H9 (cell line): ENCODE data around the gene JPT2. TPM values are rescaled to one million over a fixed set of nuclear protein-coding genes. Genes with fewer than 3 reads are reported as not detected.

Experiments used
- DNase-seq: peaks from one replicate; pipeline ENCODE4 v3.0.0-alpha.2; 2017
- H2AFZ ChIP-seq: one replicate; pipeline ENCODE4 v1.6.1; 2013; ENCODE audit warnings: mild to moderate bottlenecking, low read length, control low read depth, moderate library complexity
- H2AK5ac ChIP-seq: 2 replicates; pipeline ENCODE4 v1.6.1; 2013; ENCODE audit warnings: low read length, control low read depth, mixed read lengths; ENCODE audit not compliant: insufficient read length
- H2BK120ac ChIP-seq: one replicate; pipeline ENCODE4 v1.6.1; 2013; ENCODE audit warnings: low read depth, mild to moderate bottlenecking, low read length, control low read depth, inconsistent platforms; ENCODE audit not compliant: poor library complexity, severe bottlenecking
- H2BK12ac ChIP-seq: 2 replicates; pipeline ENCODE4 v1.6.1; 2013; ENCODE audit warnings: low read length, control low read depth, mixed read lengths, low read depth; ENCODE audit not compliant: insufficient read length
- H2BK15ac ChIP-seq: 2 replicates; pipeline ENCODE4 v1.6.1; 2013; ENCODE audit warnings: low read depth, low read length, control low read depth
- H2BK20ac ChIP-seq: one replicate; pipeline ENCODE4 v1.6.1; 2013; ENCODE audit warnings: low read depth, mild to moderate bottlenecking, low read length, control low read depth, inconsistent platforms; ENCODE audit not compliant: poor library complexity, severe bottlenecking
- H2BK5ac ChIP-seq: 2 replicates; pipeline ENCODE4 v1.6.1; 2013; ENCODE audit warnings: low read length, control low read depth, mixed read lengths; ENCODE audit not compliant: insufficient read length
- H3K14ac ChIP-seq: 2 replicates; pipeline ENCODE4 v1.6.1; 2013; ENCODE audit warnings: low read length, control low read depth; ENCODE audit not compliant: insufficient read depth
- H3K18ac ChIP-seq: 2 replicates; pipeline ENCODE4 v1.6.1; 2013; ENCODE audit warnings: low read depth, mild to moderate bottlenecking, mixed read lengths, low read length, control low read depth; ENCODE audit not compliant: insufficient read length
- H3K23ac ChIP-seq: 2 replicates; pipeline ENCODE4 v1.6.1; 2013; ENCODE audit warnings: low read length, control low read depth, mixed read lengths, low read depth; ENCODE audit not compliant: insufficient read length
- H3K23me2 ChIP-seq: 2 replicates; pipeline ENCODE4 v1.6.1; 2013; ENCODE audit warnings: low read depth, mild to moderate bottlenecking, mixed read lengths, low read length, control low read depth; ENCODE audit not compliant: insufficient read length, poor library complexity, severe bottlenecking
- H3K27ac ChIP-seq: 2 replicates; pipeline ENCODE4 v1.5.1; 2013; ENCODE audit warnings: low read length, control low read depth, mixed read lengths, low read depth; ENCODE audit not compliant: insufficient read length
- H3K27me3 ChIP-seq: 2 replicates; pipeline ENCODE4 v1.6.1; 2013; ENCODE audit warnings: low read length, control low read depth, inconsistent platforms; ENCODE audit not compliant: insufficient read depth
- H3K4ac ChIP-seq: 2 replicates; pipeline ENCODE4 v1.6.1; 2013; ENCODE audit warnings: low read depth, mild to moderate bottlenecking, control low read depth, inconsistent platforms, low read length, moderate library complexity
- H3K4me1 ChIP-seq: 2 replicates; pipeline ENCODE4 v1.6.1; 2013; ENCODE audit warnings: low read length, control low read depth, inconsistent platforms; ENCODE audit not compliant: insufficient read depth
- H3K4me2 ChIP-seq: 2 replicates; pipeline ENCODE4 v1.6.1; 2013; ENCODE audit warnings: low read length, control low read depth, mixed read lengths; ENCODE audit not compliant: insufficient read length, insufficient read depth
- H3K56ac ChIP-seq: 2 replicates; pipeline ENCODE4 v1.6.1; 2013; ENCODE audit warnings: low read depth, mild to moderate bottlenecking, mixed read lengths, low read length, control low read depth; ENCODE audit not compliant: insufficient read length
- H3K79me1 ChIP-seq: 2 replicates; pipeline ENCODE4 v1.6.1; 2013; ENCODE audit warnings: low read depth, mild to moderate bottlenecking, moderate library complexity, low read length, control low read depth, inconsistent platforms; ENCODE audit not compliant: insufficient read depth, poor library complexity, severe bottlenecking
- H3K79me2 ChIP-seq: 2 replicates; pipeline ENCODE4 v1.6.1; 2013; ENCODE audit warnings: low read length, control low read depth, inconsistent platforms; ENCODE audit not compliant: insufficient read depth
- H3K9ac ChIP-seq: 2 replicates; pipeline ENCODE4 v1.6.1; 2013; ENCODE audit warnings: low read length, control low read depth, mixed read lengths; ENCODE audit not compliant: insufficient read length; ENCODE audit errors: extremely low read depth
- H3K9me3 ChIP-seq: one replicate; pipeline ENCODE4 v1.6.1; 2013; ENCODE audit warnings: low read depth, low read length, inconsistent platforms; ENCODE audit not compliant: control insufficient read depth
- H3T11ph ChIP-seq: one replicate; pipeline ENCODE4 v1.6.1; 2013; ENCODE audit warnings: mild to moderate bottlenecking, low read length, control low read depth, inconsistent platforms
- H4K20me1 ChIP-seq: one replicate; pipeline ENCODE4 v1.6.1; 2013; ENCODE audit not compliant: control insufficient read depth, insufficient read length, insufficient read depth
- H4K5ac ChIP-seq: 2 replicates; pipeline ENCODE4 v1.6.1; 2013; ENCODE audit warnings: low read depth, mild to moderate bottlenecking, mixed read lengths, low read length, control low read depth; ENCODE audit not compliant: insufficient read length
- H4K8ac ChIP-seq: replicated peaks from 2 replicates; pipeline ENCODE4 v1.6.1; 2013; ENCODE audit warnings: low read length, control low read depth, mixed read lengths, low read depth; ENCODE audit not compliant: insufficient read length
- H4K91ac ChIP-seq: 2 replicates; pipeline ENCODE4 v1.6.1; 2013; ENCODE audit warnings: low read depth, mild to moderate bottlenecking, moderate library complexity, mixed read lengths, low read length, control low read depth; ENCODE audit not compliant: insufficient read length
- H3K27ac Mint-ChIP-seq, 3 experiments: 2 replicates in 2 of 3; 3 replicates in 1 of 3; pipeline ENCODE4 v1.8.0; 2020 to 2021; ENCODE audit warnings: mixed read lengths in 3 of 3, mild to moderate bottlenecking in 1 of 3, moderate library complexity in 1 of 3
- H3K27me3 Mint-ChIP-seq: 2 replicates; pipeline ENCODE4 v1.8.0; 2021; ENCODE audit warnings: low read depth, mild to moderate bottlenecking, moderate library complexity, mixed read lengths
- H3K36me3 Mint-ChIP-seq, 3 experiments: 2 replicates in 2 of 3; 3 replicates in 1 of 3; pipeline ENCODE4 v1.8.0; 2020 to 2021; ENCODE audit warnings: low read depth in 3 of 3, mixed read lengths in 3 of 3; ENCODE audit not compliant: insufficient read depth in 1 of 3
- H3K4me1 Mint-ChIP-seq, 2 experiments: 2 replicates each; pipeline ENCODE4 v1.8.0; 2020; ENCODE audit warnings: mixed read lengths in 2 of 2
- H3K4me3 Mint-ChIP-seq, 2 experiments: 2 replicates in 1 of 2; 3 replicates in 1 of 2; pipeline ENCODE4 v1.8.0; 2020 to 2021; ENCODE audit warnings: mild to moderate bottlenecking in 2 of 2, mixed read lengths in 2 of 2, moderate library complexity in 1 of 2
- H3K9me3 Mint-ChIP-seq, 2 experiments: 2 replicates in 1 of 2; 3 replicates in 1 of 2; pipeline ENCODE4 v1.8.0; 2020; ENCODE audit warnings: mild to moderate bottlenecking in 2 of 2, mixed read lengths in 2 of 2, moderate library complexity in 1 of 2
- WGBS: extraction: QIAGEN DNeasy Blood & Tissue Kit; methylation state at CpG from one replicate; pipeline ENCODE4 v1.1.7; 2013; ENCODE audit warnings: missing lambda C conversion rate, low lambda C conversion rate, mixed read lengths; ENCODE audit not compliant: insufficient read length; ENCODE audit errors: extremely low coverage; 5-methylcytosine and 5-hydroxymethylcytosine counted together
- total RNA-seq: library from RNA; stranded (reverse); gene quantifications from 2 replicates; pipeline ENCODE4 v1.2.1, GENCODE V29; 2021
- TF ChIP-seq, protein P1 (sequence below): fragments of 200-600 bp; sonication (generic); conservative IDR thresholded peaks from 3 replicates; pipeline ENCODE4 v1.8.0; 2021; ENCODE audit warnings: antibody characterized with exemption, mild to moderate bottlenecking

The JPT2 gene
- total RNA-seq, 1 experiment from 2014 or later: 206 TPM

DNA sequence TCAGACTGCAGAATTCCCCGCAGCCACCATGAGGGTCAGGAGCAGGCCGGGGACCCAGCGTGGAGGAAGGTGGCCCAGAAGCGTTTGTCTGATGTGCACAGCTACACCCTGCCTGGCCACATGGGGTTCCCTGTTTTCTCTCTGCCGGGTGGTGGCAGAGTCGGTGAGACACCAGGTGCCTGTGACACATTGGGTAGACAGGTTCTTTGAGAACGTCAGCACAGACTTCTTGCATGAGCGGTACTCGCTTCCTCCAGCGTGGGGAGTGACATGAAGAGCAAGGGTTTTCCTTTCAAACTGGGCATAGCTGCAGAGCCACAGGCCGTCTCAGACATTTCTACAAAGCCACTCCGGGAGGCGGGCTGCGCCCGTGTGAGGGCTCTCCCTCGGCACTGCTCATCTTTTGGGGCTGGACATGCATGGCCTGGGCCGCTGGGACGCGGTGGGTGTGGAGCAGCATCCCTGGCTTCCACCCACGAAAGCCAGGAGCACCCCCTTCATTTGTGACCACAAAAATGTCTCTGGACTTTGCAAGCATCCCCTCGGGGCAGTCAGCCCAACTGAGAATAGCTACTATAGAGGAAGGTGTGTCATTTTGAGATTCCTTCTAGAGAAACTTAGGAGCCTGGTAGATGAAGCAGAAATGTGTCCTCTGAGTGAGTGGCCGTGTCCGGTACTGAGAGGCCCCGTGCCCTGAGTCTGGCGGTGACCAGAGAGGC lies 67.3 kb downstream of the JPT2 start:
- Histone ChIP-seq H3K56ac (no peak overlapping the region), H3K9me3 (no peaks in the 10 kb centered on the region), H3K4ac (no peak overlapping the region), H3K27ac (no peak overlapping the region), H3K27me3 (no peaks in the 10 kb centered on the region), H3K4me1 (no peaks in the 10 kb centered on the region), H2BK12ac (no peak overlapping the region), H3K23me2 (no peaks in the 10 kb centered on the region), H3T11ph (no peak overlapping the region), H3K79me2 (no peaks in the 10 kb centered on the region), H3K9ac (no peak overlapping the region), H2BK15ac (no peak overlapping the region), H2BK5ac (no peak overlapping the region), H2BK120ac (no peak overlapping the region), H2AK5ac (no peak overlapping the region), H4K91ac (no peak overlapping the region), H2AFZ (no peak overlapping the region), H4K5ac (no peak overlapping the region), H3K14ac (no peak overlapping the region), H3K4me2 (no peak overlapping the region), H3K23ac (no peak overlapping the region), H2BK20ac (no peak overlapping the region), H4K20me1 (peaks cover 3% of the 10 kb centered on the region), H3K18ac (no peak overlapping the region), H3K79me1 (no peaks in the 10 kb centered on the region), H4K8ac (no peak overlapping the region)
- TF ChIP-seq, protein P1, sequence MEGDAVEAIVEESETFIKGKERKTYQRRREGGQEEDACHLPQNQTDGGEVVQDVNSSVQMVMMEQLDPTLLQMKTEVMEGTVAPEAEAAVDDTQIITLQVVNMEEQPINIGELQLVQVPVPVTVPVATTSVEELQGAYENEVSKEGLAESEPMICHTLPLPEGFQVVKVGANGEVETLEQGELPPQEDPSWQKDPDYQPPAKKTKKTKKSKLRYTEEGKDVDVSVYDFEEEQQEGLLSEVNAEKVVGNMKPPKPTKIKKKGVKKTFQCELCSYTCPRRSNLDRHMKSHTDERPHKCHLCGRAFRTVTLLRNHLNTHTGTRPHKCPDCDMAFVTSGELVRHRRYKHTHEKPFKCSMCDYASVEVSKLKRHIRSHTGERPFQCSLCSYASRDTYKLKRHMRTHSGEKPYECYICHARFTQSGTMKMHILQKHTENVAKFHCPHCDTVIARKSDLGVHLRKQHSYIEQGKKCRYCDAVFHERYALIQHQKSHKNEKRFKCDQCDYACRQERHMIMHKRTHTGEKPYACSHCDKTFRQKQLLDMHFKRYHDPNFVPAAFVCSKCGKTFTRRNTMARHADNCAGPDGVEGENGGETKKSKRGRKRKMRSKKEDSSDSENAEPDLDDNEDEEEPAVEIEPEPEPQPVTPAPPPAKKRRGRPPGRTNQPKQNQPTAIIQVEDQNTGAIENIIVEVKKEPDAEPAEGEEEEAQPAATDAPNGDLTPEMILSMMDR: no peak
- Mint-ChIP-seq H3K4me1 (no peaks in the 10 kb centered on the region), H3K4me3 (no peak overlapping the region), H3K9me3 (no peaks in the 10 kb centered on the region), H3K27me3 (no peaks in the 10 kb centered on the region; the same call in 1 of the 2 replicates), H3K27ac (peak overlapping the region in 1 of 3 experiments; percentile 34; a peak in 2 of 7 replicates), H3K36me3 (peaks cover 3 to 20% (median 18%) of the 10 kb centered on the region in 3 experiments)
- WGBS: no CpG with 5 or more reads among the region's 25 CpGs
- no peak for DNase-seq
